SH-SY5Y (cell line): ENCODE data around the gene HAP1.

ENCODE experiments used
- GATA2 ChIP-seq: IDR thresholded peaks from 2 replicates; pipeline ENCODE4 v1.6.1; 2011; ENCODE audit warnings: mild to moderate bottlenecking, low read depth, low read length
- GATA3 ChIP-seq: IDR thresholded peaks from 2 replicates; pipeline ENCODE4 v1.6.1; 2011; ENCODE audit warnings: low read depth, mild to moderate bottlenecking, low read length, moderate library complexity

Gene HAP1

DNA sequence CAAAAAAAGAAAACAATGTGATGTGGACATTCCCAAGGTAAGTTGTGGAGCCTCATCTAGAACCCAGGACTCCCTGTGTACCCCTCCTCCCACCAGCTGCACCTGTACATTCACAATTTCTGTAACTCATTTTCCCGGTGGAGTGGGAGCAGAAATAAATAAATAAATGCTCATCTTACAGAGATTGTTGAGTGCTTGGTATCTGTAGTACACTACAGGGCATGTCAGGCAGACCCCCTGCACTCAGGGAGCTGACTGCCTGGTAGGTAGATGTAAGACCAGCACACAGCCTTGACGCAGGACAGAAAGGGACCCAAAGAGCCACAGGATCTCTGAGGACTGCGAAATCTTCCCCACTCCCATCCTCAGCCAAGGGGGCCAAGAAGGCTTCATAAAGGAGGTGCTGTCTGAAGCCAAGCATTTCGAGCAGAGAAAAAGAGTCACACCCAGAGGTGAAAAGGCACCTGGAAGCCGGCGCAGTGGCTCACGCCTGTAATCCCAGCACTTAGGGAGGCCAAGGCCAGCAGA lies 39.2 kb downstream of the HAP1 start:
- TF ChIP-seq GATA3 (no peak), GATA2 (no peak)

DNA sequence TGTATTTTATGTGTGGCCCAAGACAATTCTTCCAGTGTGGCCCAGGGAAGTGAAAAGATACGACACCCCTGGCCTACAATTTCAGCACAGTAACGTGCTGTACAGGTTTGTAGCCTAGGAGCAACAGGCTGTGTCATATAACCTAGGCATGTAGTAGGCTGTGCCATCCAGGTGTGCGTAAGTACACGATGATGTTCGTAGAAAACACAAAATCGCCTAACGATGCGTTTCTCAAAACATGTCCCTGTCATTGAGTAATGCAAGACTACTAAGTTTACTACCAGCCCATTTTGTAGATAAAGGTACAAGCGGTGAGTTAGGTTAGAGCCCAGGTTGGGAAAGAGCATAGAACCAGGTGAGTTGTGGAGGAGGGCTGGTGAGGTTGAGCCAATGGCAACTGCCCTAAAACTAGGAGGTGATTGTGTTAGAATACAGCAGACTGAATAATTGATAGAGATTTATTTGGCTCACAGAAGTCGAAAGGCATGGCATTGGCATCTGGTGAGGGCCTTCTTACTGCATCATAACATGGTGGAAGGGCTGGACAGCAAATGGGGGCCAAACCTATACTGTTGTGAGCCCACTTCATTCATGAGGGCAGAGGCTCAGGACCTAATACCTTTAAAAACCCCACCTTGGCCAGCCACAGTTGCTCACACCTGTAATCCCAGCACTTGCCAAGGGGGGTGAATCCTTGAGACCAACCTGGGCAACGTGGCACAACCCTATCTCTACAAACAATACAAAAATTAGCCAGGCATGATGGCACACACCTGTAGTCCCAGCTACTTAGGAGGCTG lies 41.5 kb downstream of the HAP1 start:
- no peak for TF ChIP-seq GATA2
- no peak for TF ChIP-seq GATA3

DNA sequence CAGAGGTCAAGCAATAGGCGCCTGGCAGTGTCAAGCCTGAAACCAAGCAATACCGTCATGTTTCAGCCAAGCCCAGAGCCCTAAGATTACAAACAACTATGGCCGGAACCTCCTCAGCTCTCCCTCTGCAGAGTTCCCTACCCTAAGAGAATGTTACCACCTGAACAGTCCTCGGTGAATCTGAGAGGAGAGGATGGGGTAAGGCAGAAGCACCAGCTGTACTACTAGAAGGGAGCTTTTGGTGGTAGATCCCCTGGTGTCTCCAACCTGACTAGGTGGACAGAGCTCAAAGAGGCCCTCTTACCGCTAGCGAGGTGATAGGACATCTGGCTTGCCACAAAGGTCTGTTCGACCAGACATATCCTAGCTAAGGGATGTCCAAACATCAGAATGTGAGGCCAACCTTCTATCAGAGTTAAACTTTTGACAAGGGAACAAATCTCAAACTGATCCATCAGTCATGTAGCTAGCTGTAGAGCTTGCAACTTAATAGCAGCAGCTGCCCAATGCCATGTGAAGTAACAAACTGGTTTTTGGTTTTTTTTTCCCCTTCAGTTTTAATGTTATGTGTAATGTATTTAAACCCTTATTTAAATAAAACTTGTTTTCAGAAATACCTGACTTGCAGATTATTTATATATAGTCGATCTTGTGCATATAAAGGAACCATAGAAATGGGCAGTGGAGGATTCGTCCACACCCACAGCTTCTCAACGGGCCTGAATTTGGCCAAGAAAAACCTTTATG lies 43.2 kb downstream of the HAP1 start:
- no peak for TF ChIP-seq GATA2
- no peak for TF ChIP-seq GATA3

DNA sequence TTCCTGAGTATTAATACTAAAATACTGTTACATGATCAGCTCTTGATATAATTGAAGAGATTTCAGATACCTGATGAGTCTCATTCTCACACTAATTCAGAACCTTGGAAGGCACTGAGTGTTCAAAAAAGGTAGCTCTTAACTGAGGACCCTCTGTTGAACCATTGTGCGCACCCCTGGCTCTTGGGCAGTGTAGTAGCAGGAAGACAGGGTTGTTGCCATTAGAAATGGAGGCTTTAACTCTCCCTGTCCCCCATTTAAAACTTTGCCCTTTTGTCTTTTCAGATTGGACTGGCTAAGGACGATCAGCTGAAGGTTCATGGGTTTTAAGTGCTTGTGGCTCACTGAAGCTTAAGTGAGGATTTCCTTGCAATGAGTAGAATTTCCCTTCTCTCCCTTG lies 43.9 kb downstream of the HAP1 start:
- no peak for TF ChIP-seq GATA2
- no peak for TF ChIP-seq GATA3

DNA sequence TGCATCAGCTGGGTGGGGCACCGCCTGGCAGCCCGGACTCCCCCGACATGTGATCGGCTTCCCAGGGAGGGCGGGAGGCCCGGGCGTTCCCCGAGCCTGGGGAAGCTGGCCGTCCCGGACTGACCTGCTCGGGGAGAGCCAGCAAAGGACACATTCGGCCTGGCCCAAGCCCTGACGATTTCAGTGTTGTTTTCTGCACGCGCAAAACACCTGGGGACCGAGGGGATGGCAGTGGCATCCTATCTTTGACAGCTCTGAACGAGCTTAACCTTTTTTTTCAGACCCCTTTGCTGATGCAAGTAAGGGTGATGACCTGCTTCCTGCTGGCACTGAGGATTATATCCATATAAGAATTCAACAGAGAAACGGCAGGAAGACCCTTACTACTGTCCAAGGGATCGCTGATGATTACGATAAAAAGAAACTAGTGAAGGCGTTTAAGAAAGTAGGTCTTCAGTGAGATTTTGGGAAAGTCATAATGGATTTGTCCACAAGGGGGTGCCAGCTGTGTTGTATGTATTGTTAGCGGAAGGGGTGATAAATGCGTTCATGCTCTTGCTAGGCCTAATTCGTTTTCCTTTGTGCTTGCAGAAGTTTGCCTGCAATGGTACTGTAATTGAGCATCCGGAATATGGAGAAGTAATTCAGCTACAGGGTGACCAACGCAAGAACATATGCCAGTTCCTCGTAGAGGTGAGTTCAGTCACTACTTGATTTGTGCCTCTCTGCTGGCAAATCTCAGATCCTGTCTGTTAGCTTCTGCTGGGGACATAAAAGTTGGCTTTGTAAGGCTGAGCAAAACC lies 44.7 kb downstream of the HAP1 start:
- TF ChIP-seq GATA3, result no peak
- TF ChIP-seq GATA2, result no peak

DNA sequence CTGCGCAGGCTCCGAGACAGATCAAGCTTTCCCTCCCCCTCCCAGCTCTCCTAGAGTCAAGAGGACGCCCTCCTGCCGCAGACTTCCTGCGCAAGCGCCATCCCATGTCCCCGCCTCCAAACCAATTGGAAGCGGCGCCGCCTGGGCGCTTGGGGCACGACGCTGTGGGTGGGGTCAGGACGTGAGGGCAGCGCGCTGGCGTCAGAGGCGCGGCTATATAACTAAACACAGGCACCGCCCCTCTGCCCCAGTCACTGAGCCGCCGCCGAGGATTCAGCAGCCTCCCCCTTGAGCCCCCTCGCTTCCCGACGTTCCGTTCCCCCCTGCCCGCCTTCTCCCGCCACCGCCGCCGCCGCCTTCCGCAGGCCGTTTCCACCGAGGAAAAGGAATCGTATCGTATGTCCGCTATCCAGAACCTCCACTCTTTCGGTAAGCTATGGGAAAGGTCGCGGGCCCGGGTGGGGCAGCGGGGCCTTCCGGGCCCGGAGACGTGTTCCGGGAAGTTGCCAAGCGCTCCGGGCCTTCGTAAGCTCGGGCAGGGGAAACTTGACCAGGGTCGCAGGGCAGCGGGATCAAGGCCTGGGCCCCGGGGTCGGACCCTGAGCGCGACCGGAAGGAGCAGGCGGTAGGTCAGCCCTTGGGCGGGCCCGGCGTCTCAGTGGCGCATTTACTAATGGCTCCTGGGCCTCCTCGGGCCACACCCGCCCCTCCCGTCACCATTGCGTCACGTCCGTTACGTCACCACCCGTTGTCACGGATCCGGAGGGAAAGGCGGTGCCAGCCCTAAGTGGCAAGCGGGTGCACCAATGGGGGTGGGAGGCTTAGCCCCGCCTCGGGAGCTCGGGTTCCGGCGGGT lies 45.6 kb downstream of the HAP1 start, which contains the start of gene EIF1:
Gene EIF1, plus strand, starts transcription at position 245 of the 856 bp plus-strand sequence. Its CDS starts 154 bp downstream, at position 399.
- TF ChIP-seq GATA3 (no peak), GATA2 (no peak)

DNA sequence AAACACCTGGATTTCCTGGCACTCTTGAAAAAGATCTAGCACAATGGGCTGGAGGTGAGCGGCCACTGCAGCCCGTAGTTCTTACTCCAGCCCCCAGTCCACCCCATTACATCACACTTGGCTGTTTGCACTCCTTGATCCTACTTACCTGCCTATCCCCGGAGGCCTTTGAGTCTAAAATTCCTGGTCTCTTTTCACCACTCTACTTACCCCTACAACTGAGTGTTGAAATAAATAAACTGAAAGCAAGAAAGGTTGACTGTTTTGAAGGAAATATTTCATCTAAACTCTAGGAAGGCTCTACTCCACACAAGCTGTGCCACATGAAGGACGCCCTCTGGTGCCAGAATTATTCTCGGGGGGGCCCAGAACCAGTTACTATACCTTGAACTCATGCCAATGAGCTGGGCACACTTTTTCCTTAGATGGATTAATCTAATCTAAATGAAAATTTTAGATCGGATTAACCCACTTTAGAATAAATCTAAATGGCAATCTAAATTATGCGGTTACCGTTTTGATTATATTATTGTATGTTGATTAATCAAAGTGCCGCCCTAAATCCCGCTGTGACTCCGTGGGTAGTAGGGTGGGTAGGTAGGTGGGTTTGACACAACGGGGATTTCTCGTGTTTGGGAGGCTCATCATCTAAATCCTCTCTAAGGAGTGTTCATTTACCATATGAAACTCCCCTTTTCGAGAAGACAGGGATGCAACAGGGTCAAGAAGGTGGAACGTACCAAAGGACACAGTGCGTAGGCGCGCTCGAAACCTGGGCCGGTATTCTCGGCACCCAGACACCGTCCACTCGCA lies 46.4 kb downstream of the HAP1 start:
- TF ChIP-seq GATA3 (no peak), GATA2 (no peak)

DNA sequence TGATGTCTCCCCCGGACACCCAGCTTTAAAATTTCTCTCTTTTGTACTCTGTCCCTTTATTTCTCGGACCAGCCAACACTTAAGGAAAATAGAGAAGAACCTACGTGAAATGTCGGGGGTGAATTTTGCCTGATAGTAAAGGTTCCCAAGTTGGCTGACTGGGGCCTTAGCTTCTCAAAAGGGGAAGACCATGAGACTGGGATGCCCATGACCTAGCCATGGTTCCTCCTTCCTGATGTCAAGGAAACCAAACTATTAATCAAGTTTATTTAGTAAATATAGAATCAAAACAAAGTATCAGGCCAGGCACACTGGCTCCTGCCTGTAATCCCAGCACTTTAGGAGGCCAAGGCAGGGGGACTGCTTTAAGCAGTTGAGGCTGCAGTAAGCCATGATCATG lies 48.2 kb downstream of the HAP1 start:
- no peak for TF ChIP-seq GATA2
- TF ChIP-seq GATA3, result no peak

DNA sequence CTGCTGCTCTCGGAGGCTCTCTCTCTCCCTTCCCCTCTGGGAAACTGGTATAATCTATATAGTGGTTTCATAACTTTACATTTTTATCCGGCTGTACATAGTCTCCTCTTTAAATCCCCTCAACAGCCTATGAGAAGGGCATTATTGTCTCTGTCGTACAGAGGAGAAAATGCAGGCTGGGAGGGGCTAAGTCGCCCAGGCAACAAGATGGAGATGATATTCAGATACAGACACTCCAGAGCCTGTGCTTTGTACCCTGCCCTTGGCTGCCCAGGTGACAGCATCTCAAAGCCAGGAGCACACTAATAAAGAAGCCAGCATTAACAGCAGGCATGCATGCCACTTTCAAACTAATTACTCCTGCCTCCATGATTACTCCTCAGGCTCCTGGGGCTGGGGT lies 50.4 kb downstream of the HAP1 start:
- TF ChIP-seq GATA2 (peak; percentile 79), GATA3 (peak; percentile 48)

DNA sequence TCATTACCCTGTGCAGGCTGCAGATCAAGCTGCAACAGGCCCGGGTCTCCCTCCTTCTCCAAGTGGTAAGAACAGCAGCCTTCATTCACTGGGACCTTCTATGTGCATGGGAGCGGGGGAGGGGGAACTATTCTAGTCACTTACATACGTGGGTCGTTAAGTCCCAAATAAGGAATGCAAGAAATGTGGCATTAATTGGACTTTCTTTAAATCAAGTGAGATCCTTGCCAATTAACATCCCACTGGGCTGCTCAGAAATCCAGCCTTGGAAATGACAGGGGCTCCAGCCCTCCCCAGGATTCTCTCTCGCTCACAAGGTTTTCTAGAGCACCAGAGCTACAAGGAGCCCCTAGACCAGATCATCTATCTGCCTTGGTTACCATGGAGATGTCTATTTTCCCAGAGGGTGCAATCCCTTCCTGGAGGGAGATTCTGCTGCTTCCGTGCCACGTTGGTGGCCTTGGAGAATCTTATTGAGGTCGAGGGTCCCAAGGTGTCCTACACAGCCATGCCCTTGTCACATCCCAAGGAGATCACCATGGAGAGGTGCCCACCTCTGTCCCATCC lies 50.9 kb downstream of the HAP1 start:
- TF ChIP-seq GATA3, result no peak
- no peak for TF ChIP-seq GATA2

DNA sequence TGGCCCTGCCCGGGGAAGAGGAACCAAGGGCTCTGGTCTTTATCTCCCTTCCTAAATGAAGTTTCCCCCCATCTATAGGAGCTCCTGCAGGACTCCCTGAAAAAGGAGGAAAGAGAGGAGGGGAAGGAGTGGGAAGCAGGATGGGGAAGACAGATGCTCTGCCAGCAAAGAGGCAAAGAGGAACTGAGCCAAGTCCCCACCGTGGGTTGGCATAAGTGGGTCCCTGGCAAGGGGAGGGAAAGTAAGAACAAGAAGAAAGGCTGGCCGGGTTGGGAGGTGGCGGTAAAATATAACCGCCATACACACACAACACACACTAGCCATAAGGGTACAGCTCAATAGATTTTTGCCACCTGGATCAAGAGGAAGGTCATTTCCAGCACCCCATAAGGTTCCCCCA lies 51.8 kb downstream of the HAP1 start:
- no peak for TF ChIP-seq GATA3
- no peak for TF ChIP-seq GATA2

DNA sequence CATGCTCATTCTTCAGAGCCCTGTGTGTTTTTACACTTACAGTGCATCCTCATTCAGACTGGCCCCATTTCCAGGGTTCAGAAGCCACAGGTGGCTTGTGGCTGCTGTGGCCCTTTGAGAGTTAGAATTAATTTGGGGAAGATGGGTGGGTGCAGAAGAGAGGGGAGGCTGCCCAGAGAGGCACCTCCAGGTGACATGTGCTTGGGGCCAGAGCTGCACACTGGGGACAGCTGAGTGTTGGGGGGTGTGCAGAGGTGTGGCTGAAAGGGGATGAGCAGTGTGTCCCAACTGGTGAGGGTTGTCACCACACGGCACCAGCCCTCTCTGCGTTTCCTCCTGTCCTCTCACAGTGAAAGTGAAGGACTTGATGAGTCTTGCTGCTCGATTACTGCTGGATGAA lies 52.7 kb downstream of the HAP1 start:
- TF ChIP-seq GATA3, result no peak
- no peak for TF ChIP-seq GATA2
